Measurements from ENCODE around the gene CEP112. TPM values are rescaled to one million over a fixed set of nuclear protein-coding genes. Genes with fewer than 3 reads are reported as not detected.

The CEP112 gene
- total and polyA plus RNA-seq, 2 of the 13 experiments (the other 11 are each of a cell fraction or from before 2014, with no cell fraction given), result 1.2 to 3.4 TPM

GRCh38 chr17:66228887-66229782 lies 37.2 kb upstream of the CEP112 start, which contains the start of gene APOH (continued):
- peak; percentile 96 for TF ChIP-seq PAXIP1 (CRISPR knock-in tag; conservative IDR thresholded peaks at IDR 0.05)
- TF ChIP-seq ZNF772 (CRISPR knock-in tag; IDR thresholded peaks at IDR 0.05), result no peak
- TF ChIP-seq KLF16 (CRISPR knock-in tag; IDR thresholded peaks at IDR 0.05), result peak in 1 of 2 experiments; percentile 87; a peak in 2 of 4 replicates
- TF ChIP-seq ZNF816 (CRISPR knock-in tag; IDR thresholded peaks at IDR 0.05; ENCODE audit: borderline replicate concordance), result peak; percentile 93
- TF ChIP-seq, protein P1, sequence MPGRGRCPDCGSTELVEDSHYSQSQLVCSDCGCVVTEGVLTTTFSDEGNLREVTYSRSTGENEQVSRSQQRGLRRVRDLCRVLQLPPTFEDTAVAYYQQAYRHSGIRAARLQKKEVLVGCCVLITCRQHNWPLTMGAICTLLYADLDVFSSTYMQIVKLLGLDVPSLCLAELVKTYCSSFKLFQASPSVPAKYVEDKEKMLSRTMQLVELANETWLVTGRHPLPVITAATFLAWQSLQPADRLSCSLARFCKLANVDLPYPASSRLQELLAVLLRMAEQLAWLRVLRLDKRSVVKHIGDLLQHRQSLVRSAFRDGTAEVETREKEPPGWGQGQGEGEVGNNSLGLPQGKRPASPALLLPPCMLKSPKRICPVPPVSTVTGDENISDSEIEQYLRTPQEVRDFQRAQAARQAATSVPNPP (CRISPR knock-in tag; IDR thresholded peaks at IDR 0.05), result peak; percentile 83; the same call in 1 of the 2 replicates
- no peak for TF ChIP-seq GZF1 (CRISPR knock-in tag; IDR thresholded peaks at IDR 0.05)
- TF ChIP-seq ZBTB33 (CRISPR knock-in tag; IDR thresholded peaks at IDR 0.05), result no peak
- TF ChIP-seq ZNF33B (CRISPR knock-in tag; IDR thresholded peaks at IDR 0.05), result no peak
- TF ChIP-seq NCOA5 (CRISPR knock-in tag; IDR thresholded peaks at IDR 0.05), result peak; percentile 46; the same call in 1 of the 2 replicates
- TF ChIP-seq MXI1 (IDR thresholded peaks at IDR 0.05; ENCODE audit: borderline replicate concordance, low read depth, low read length), result no peak
- TF ChIP-seq, protein P2, sequence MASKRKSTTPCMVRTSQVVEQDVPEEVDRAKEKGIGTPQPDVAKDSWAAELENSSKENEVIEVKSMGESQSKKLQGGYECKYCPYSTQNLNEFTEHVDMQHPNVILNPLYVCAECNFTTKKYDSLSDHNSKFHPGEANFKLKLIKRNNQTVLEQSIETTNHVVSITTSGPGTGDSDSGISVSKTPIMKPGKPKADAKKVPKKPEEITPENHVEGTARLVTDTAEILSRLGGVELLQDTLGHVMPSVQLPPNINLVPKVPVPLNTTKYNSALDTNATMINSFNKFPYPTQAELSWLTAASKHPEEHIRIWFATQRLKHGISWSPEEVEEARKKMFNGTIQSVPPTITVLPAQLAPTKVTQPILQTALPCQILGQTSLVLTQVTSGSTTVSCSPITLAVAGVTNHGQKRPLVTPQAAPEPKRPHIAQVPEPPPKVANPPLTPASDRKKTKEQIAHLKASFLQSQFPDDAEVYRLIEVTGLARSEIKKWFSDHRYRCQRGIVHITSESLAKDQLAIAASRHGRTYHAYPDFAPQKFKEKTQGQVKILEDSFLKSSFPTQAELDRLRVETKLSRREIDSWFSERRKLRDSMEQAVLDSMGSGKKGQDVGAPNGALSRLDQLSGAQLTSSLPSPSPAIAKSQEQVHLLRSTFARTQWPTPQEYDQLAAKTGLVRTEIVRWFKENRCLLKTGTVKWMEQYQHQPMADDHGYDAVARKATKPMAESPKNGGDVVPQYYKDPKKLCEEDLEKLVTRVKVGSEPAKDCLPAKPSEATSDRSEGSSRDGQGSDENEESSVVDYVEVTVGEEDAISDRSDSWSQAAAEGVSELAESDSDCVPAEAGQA (IDR thresholded peaks at IDR 0.05; ENCODE audit: low read depth), result no peak
- TF ChIP-seq, protein P2 (CRISPR knock-in tag; IDR thresholded peaks at IDR 0.05; ENCODE audit: borderline replicate concordance), result peak; percentile 92; the same call in 1 of the 2 replicates
- TF ChIP-seq FOXA1 (IDR thresholded peaks at IDR 0.05), result no peak
- TF ChIP-seq FOXA1 (CRISPR knock-in tag; IDR thresholded peaks at IDR 0.05), result peak; percentile 68; the same call in 1 of the 2 replicates
- TF ChIP-seq FOXK1 (CRISPR knock-in tag; IDR thresholded peaks at IDR 0.05; ENCODE audit: borderline replicate concordance, low read depth), result peak; percentile 72; the same call in 1 of the 2 replicates

Measured in HepG2 (cell line).